ENCODE results near the gene ANKLE2.
A peak's percentile ranks its signal among the peaks of the same experiment; 100 is the strongest.
"Not testable (repeated sequence)": the region's sequence is repeated elsewhere in the genome, so short reads cannot be mapped to it uniquely, and the experiment has no call there.

Gene ANKLE2

GRCh38 chr12:132692030-132692429 is 69.6 kb downstream of the ANKLE2 start:
- not testable (repeated sequence) for DNase-seq (ENCODE audit: low read depth in 1 of 2, low spot score in 1 of 2)

- DNase-seq (ENCODE audit: low read depth in 1 of 2, low spot score in 1 of 2) = no peak
Observed at GRCh38 chr12:132690112-132690511, 71.5 kb downstream of the ANKLE2 start.

GRCh38 chr12:132689227-132689626 is 72.4 kb downstream of the ANKLE2 start:
- no peak for DNase-seq (ENCODE audit: low read depth in 1 of 2, low spot score in 1 of 2)

GRCh38 chr12:132687211-132688164 is 74.1 kb downstream of the ANKLE2 start, which contains the start of the genes POLE and PXMP2:
Gene POLE, minus strand, starts transcription at chr12:132687342. Its CDS starts 27 bp downstream, at chr12:132687315.
Gene PXMP2, plus strand, starts transcription at chr12:132687587. Its CDS starts 84 bp downstream, at chr12:132687671.
- DNase-seq (ENCODE audit: low read depth in 1 of 2, low spot score in 1 of 2) = peak; percentile 91 to 92

GRCh38 chr12:132686825-132687210 is 74.8 kb downstream of the ANKLE2 start:
- no peak for DNase-seq (ENCODE audit: low read depth in 1 of 2, low spot score in 1 of 2)

GRCh38 chr12:132685400-132685799 is 76.2 kb downstream of the ANKLE2 start:
- DNase-seq (ENCODE audit: low read depth in 1 of 2, low spot score in 1 of 2) = no peak

GRCh38 chr12:132677492-132677891 is 84.1 kb downstream of the ANKLE2 start:
- DNase-seq (ENCODE audit: low read depth in 1 of 2, low spot score in 1 of 2) = no peak

- no peak for DNase-seq (ENCODE audit: low read depth in 1 of 2, low spot score in 1 of 2)
Observed at GRCh38 chr12:132675757-132676432, 85.7 kb downstream of the ANKLE2 start.
